Transverse colon (tissue), 4 donors: ENCODE results near the gene FGF2.

Experiments used
- CTCF ChIP-seq, 5 experiments: fragments of 200-600 bp in 3 of 5; fragments of 450-650 bp in 2 of 5; sonication (generic) in 3 of 5; IDR thresholded peaks; 1 replicate in 2 of 5; 2 replicates in 3 of 5; pipeline ENCODE4 v1.5.1; 2016 to 2017; ENCODE audit warnings: antibody characterized with exemption in 5 of 5, inconsistent platforms in 3 of 5, mild to moderate bottlenecking in 2 of 5, moderate library complexity in 1 of 5
- EP300 ChIP-seq: sonication (generic); formaldehyde crosslinking; IDR thresholded peaks from one replicate; pipeline ENCODE4 v1.6.1; 2017; ENCODE audit warnings: antibody characterized with exemption, low read depth
- POLR2A ChIP-seq: fragments of 450-650 bp; IDR thresholded peaks from one replicate; pipeline ENCODE4 v1.6.1; 2016; ENCODE audit warnings: antibody characterized with exemption, mild to moderate bottlenecking, moderate library complexity
- POLR2AphosphoS5 ChIP-seq, 3 donors: sonication (generic); formaldehyde crosslinking; IDR thresholded peaks; one replicate each; pipeline ENCODE4 v1.6.1; 2016; ENCODE audit warnings: antibody characterized with exemption in 3 of 3

GRCh38 chr4:122821092-122821491 is 5.5 kb upstream of the FGF2 start:
- TF ChIP-seq CTCF (IDR thresholded peaks at IDR 0.05) (no peak), POLR2AphosphoS5 (IDR thresholded peaks at IDR 0.05) (no peak), POLR2A (no peak), EP300 (no peak)
